IMR-90 (cell line): ENCODE data around the gene CSNK1D. TPM values are rescaled to one million over a fixed set of nuclear protein-coding genes. Genes with fewer than 3 reads are reported as not detected.
A peak's percentile ranks its signal among the peaks of the same experiment; 100 is the strongest.

Experiments
- ATAC-seq: fragments of 200-7000 bp; cut with Tn5 transposase; 2 replicates; pipeline ENCODE4 v1.9.1; 2020; ENCODE audit warnings: low read depth, mild to moderate bottlenecking, moderate library complexity
- BruUV-seq: library from RNA; stranded (reverse); fragments of 400-500 nt; replicated peaks from 2 replicates; lab custom pipeline; 2021; lab: Mats Ljungman, UMichigan
- CTCF ChIA-PET: fragments of 300-600 bp; formaldehyde crosslinking; extraction: SDS; loops from one replicate; lab custom pipeline; 2021; ENCODE audit warnings: antibody characterized with exemption; lab: Yijun Ruan, JAX
- POLR2A ChIA-PET: fragments of 300-600 bp; sonication (Branson Sonifier 250); formaldehyde crosslinking; loops from one replicate; lab custom pipeline; 2022; ENCODE audit warnings: antibody characterized with exemption; ENCODE audit not compliant: unreplicated experiment; lab: Charles Lee
- DNase-seq: peaks from one replicate; pipeline ENCODE4 v3.0.0; 2013
- H2AFZ ChIP-seq: replicated peaks from 2 replicates; pipeline ENCODE3; 2013; ENCODE audit warnings: low read length, mild to moderate bottlenecking; ENCODE audit not compliant: poor library complexity
- H2AK5ac ChIP-seq: 2 replicates; pipeline ENCODE4 v1.6.1; 2013; ENCODE audit warnings: low read depth, low read length, inconsistent platforms
- H2AK9ac ChIP-seq: replicated peaks from 2 replicates; pipeline ENCODE3; 2013; ENCODE audit warnings: mild to moderate bottlenecking, low read depth, low read length, moderate library complexity; ENCODE audit not compliant: poor library complexity
- H2BK120ac ChIP-seq: 2 replicates; pipeline ENCODE4 v1.6.1; 2013; ENCODE audit warnings: low read depth, low read length, inconsistent platforms
- H2BK15ac ChIP-seq: 3 replicates; pipeline ENCODE4 v1.6.1; 2013; ENCODE audit warnings: low read depth, low read length, inconsistent platforms
- H2BK20ac ChIP-seq: 2 replicates; pipeline ENCODE4 v1.6.1; 2013; ENCODE audit warnings: low read depth, mild to moderate bottlenecking, inconsistent platforms, low read length, moderate library complexity
- H2BK5ac ChIP-seq: 2 replicates; pipeline ENCODE4 v1.6.1; 2013; ENCODE audit warnings: mild to moderate bottlenecking, low read depth, low read length, inconsistent platforms; ENCODE audit not compliant: poor library complexity, severe bottlenecking
- H3K14ac ChIP-seq: replicated peaks from 2 replicates; pipeline ENCODE4 v1.6.1; 2013; ENCODE audit warnings: low read depth, low read length, inconsistent platforms
- H3K18ac ChIP-seq: 2 replicates; pipeline ENCODE4 v1.6.1; 2013; ENCODE audit warnings: low read depth, low read length, control low read depth
- H3K23ac ChIP-seq: 2 replicates; pipeline ENCODE4 v1.6.1; 2013; ENCODE audit warnings: low read depth, low read length, inconsistent platforms
- H3K27ac ChIP-seq: 2 replicates; pipeline ENCODE4 v1.5.1; 2013; ENCODE audit warnings: mild to moderate bottlenecking, control low read depth, low read length; ENCODE audit not compliant: insufficient read depth
- H3K27me3 ChIP-seq: 2 replicates; pipeline ENCODE4 v1.6.1; 2013; ENCODE audit warnings: low read length; ENCODE audit not compliant: control insufficient read depth, insufficient read depth
- H3K36me3 ChIP-seq: 2 replicates; pipeline ENCODE4 v1.6.1; 2013; ENCODE audit warnings: low read length, mixed read lengths; ENCODE audit not compliant: control insufficient read depth, insufficient read depth
- H3K4ac ChIP-seq: 2 replicates; pipeline ENCODE4 v1.6.1; 2013; ENCODE audit warnings: low read depth, low read length, inconsistent platforms
- H3K4me1 ChIP-seq: 2 replicates; pipeline ENCODE4 v1.6.1; 2013; ENCODE audit warnings: low read length, mixed read lengths; ENCODE audit not compliant: control insufficient read depth, insufficient read depth
- H3K4me2 ChIP-seq: 2 replicates; pipeline ENCODE4 v1.6.1; 2013; ENCODE audit warnings: low read depth, mild to moderate bottlenecking, control low read depth, low read length, moderate library complexity
- H3K4me3 ChIP-seq: 2 replicates; pipeline ENCODE4 v1.5.1; 2013; ENCODE audit warnings: low read depth, mild to moderate bottlenecking, control low read depth, low read length, moderate library complexity; ENCODE audit not compliant: insufficient read depth
- H3K56ac ChIP-seq: 2 replicates; pipeline ENCODE4 v1.6.1; 2013; ENCODE audit warnings: low read length, inconsistent platforms; ENCODE audit not compliant: insufficient read depth; ENCODE audit errors: extremely low read depth
- H3K79me1 ChIP-seq, 2 experiments: 2 replicates each; pipeline ENCODE4 v1.6.1; 2013; ENCODE audit warnings: low read length in 2 of 2, inconsistent platforms in 1 of 2, low read depth in 1 of 2
- H3K9ac ChIP-seq: 2 replicates; pipeline ENCODE4 v1.6.1; 2013; ENCODE audit warnings: low read depth, low read length, control low read depth
- H3K9me1 ChIP-seq: 2 replicates; pipeline ENCODE4 v1.6.1; 2013; ENCODE audit warnings: low read length, inconsistent platforms; ENCODE audit not compliant: insufficient read depth
- H3K9me3 ChIP-seq: 2 replicates; pipeline ENCODE4 v1.6.1; 2013; ENCODE audit warnings: low read length; ENCODE audit not compliant: control insufficient read depth, insufficient read depth
- H4K20me1 ChIP-seq: 2 replicates; pipeline ENCODE4 v1.6.1; 2013; ENCODE audit warnings: low read length, inconsistent platforms; ENCODE audit not compliant: insufficient read depth
- H4K5ac ChIP-seq: 2 replicates; pipeline ENCODE4 v1.6.1; 2013; ENCODE audit warnings: mild to moderate bottlenecking, low read depth, low read length, control low read depth
- H4K8ac ChIP-seq, 2 experiments: 2 replicates each; pipeline ENCODE4 v1.6.1; 2013; ENCODE audit warnings: low read depth in 2 of 2, low read length in 2 of 2, control low read depth in 1 of 2, inconsistent platforms in 1 of 2
- H4K91ac ChIP-seq: 2 replicates; pipeline ENCODE4 v1.6.1; 2013; ENCODE audit warnings: low read depth, low read length, inconsistent platforms; ENCODE audit not compliant: insufficient read depth
- BHLHE40 ChIP-seq: fragments of 150-350 bp; IDR thresholded peaks from 2 replicates; pipeline ENCODE4 v1.6.1; 2016; ENCODE audit warnings: mild to moderate bottlenecking, low read depth, low read length
- CEBPB ChIP-seq: IDR thresholded peaks from 2 replicates; pipeline ENCODE4 v1.6.1; 2012; ENCODE audit warnings: low read depth, low read length, improper control_type of control experiment
- CHD1 ChIP-seq: IDR thresholded peaks from 2 replicates; pipeline ENCODE4 v1.6.1; 2012; ENCODE audit warnings: low read depth, low read length, improper control_type of control experiment
- FOS ChIP-seq: fragments of 150-350 bp; IDR thresholded peaks from 2 replicates; pipeline ENCODE4 v1.6.1; 2016; ENCODE audit warnings: low read depth, low read length
- MAFK ChIP-seq: IDR thresholded peaks from 2 replicates; pipeline ENCODE4 v1.6.1; 2012; ENCODE audit warnings: low read depth, low read length, improper control_type of control experiment
- MAZ ChIP-seq: IDR thresholded peaks from 2 replicates; pipeline ENCODE4 v1.6.1; 2012; ENCODE audit warnings: low read depth, mild to moderate bottlenecking, low read length, improper control_type of control experiment, moderate library complexity, borderline replicate concordance
- NFE2L2 ChIP-seq: fragments of 150-350 bp; IDR thresholded peaks from 2 replicates; pipeline ENCODE4 v1.6.1; 2016; ENCODE audit warnings: low read depth, mild to moderate bottlenecking, low read length
- RAD21 ChIP-seq: IDR thresholded peaks from 2 replicates; pipeline ENCODE4 v1.6.1; 2012; ENCODE audit warnings: low read length, improper control_type of control experiment
- RCOR1 ChIP-seq: IDR thresholded peaks from 2 replicates; pipeline ENCODE4 v1.6.1; 2012; ENCODE audit warnings: mild to moderate bottlenecking, low read length, improper control_type of control experiment; ENCODE audit not compliant: insufficient replicate concordance
- RFX5 ChIP-seq: IDR thresholded peaks from 2 replicates; pipeline ENCODE4 v1.8.0; 2012; ENCODE audit warnings: low read depth, mild to moderate bottlenecking, low read length, moderate library complexity
- SMC3 ChIP-seq: fragments of 150-350 bp; IDR thresholded peaks from 2 replicates; pipeline ENCODE4 v1.6.1; 2016; ENCODE audit warnings: low read depth, mild to moderate bottlenecking, antibody characterized with exemption, low read length, moderate library complexity
- USF2 ChIP-seq: fragments of 150-350 bp; IDR thresholded peaks from 2 replicates; pipeline ENCODE4 v1.6.1; 2017; ENCODE audit warnings: mild to moderate bottlenecking, antibody characterized with exemption, low read length, low read depth
- WGBS, 2 experiments: methylation state at CpG; one replicate each; pipeline versions ENCODE4 v1.1.5 to v1.1.7; 2013; ENCODE audit warnings: missing lambda C conversion rate in 2 of 2; ENCODE audit not compliant: insufficient read length in 1 of 2; ENCODE audit errors: extremely low coverage in 2 of 2; 5-methylcytosine and 5-hydroxymethylcytosine counted together
- dilution Hi-C: fragments of 300-500 bp; cut with HindIII; formaldehyde crosslinking; loops from one replicate; pipeline ENCODE4 v1.14.3; 2018; ENCODE audit warnings: low sequenced_read_pairs; ENCODE audit not compliant: unreplicated experiment
- in situ Hi-C: fragments of 300-500 bp; cut with MboI; formaldehyde crosslinking; loops from 3 replicates; pipeline ENCODE4 v1.14.3; 2019; ENCODE audit warnings: low sequenced_read_pairs, inconsistent platforms, mixed read lengths
- intact Hi-C: fragments of 100-400 bp; cut with micrococcal nuclease; formaldehyde crosslinking; loops from 2 replicates; pipeline ENCODE4 v1.10.0; 2022
- polyA plus RNA-seq, 3 experiments: library from polyadenylated mRNA; depleted of rRNA; stranded (reverse); fragments of >200 nt; gene quantifications; 2 replicates each; pipeline ENCODE4 v1.2.3, GENCODE V29; 2012; ENCODE audit warnings: low replicate concordance in 1 of 3
- total RNA-seq: library from RNA; depleted of rRNA; stranded (reverse); fragments of >200 nt; gene quantifications from 2 replicates; pipeline ENCODE4 v1.2.3, GENCODE V29; 2012
- TF ChIP-seq, protein P1 (sequence below): fragments of 150-350 bp; IDR thresholded peaks from 2 replicates; pipeline ENCODE4 v1.6.1; 2016; ENCODE audit warnings: low read depth, mild to moderate bottlenecking, low read length, moderate library complexity, borderline replicate concordance

Gene CSNK1D
- total and polyA plus RNA-seq, 2 of the 4 experiments (the other 2 are of a cell fraction), result 47.1 to 186 TPM

GRCh38 chr17:82235056-82235774 lies 38.3 kb downstream of the CSNK1D start:
- H3K14ac ChIP-seq, result no peak overlapping the region
- WGBS, 2 experiments, result 75% methylated on average over 8 of the region's 19 CpGs; no CpG with 5 or more reads in 1 of the 2 experiments
- H3K9me1 ChIP-seq, result no peaks in the 10 kb centered on the region
- H3K4me2 ChIP-seq, result peak overlapping the region; percentile 12; the same call in 1 of the 2 replicates
- ChIA-PET CTCF (no interaction called here), POLR2A (interaction anchor here (0.5 kb wide), 2 partner anchors 14 to 58 kb away, joined by 3 read pairs; no protein-coding TSS in a partner anchor)
- in situ Hi-C loops, result no loop called here
- H2BK120ac ChIP-seq, result no peak overlapping the region
- dilution Hi-C loops, result no loop called here
- peaks cover 60% of the 10 kb centered on the region for H3K36me3 ChIP-seq
- no peak overlapping the region for H4K5ac ChIP-seq
- H2AFZ ChIP-seq, result no peak overlapping the region
- H3K23ac ChIP-seq, result no peak overlapping the region
- TF ChIP-seq RAD21 (no peak), FOS (no peak), MAZ (no peak), CEBPB (no peak), RFX5 (no peak), BHLHE40 (no peak), USF2 (no peak), SMC3 (no peak), RCOR1 (no peak), CHD1 (no peak), NFE2L2 (no peak), MAFK (no peak)
- TF ChIP-seq, protein P1, sequence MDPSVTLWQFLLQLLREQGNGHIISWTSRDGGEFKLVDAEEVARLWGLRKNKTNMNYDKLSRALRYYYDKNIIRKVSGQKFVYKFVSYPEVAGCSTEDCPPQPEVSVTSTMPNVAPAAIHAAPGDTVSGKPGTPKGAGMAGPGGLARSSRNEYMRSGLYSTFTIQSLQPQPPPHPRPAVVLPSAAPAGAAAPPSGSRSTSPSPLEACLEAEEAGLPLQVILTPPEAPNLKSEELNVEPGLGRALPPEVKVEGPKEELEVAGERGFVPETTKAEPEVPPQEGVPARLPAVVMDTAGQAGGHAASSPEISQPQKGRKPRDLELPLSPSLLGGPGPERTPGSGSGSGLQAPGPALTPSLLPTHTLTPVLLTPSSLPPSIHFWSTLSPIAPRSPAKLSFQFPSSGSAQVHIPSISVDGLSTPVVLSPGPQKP, result no peak
- intact Hi-C loops, result no loop called here
- 0 out of 2 replicates have a peak overlapping the region, but pooled peaks have one; percentile 1 for H2AK5ac ChIP-seq
- H3K9ac ChIP-seq, result peak overlapping the region; percentile 12; the same call in 1 of the 2 replicates
- H3K27ac ChIP-seq, result no peak overlapping the region
- no peak overlapping the region for H2BK15ac ChIP-seq
- ATAC-seq (no peak), DNase-seq (no peak)
- H2BK20ac ChIP-seq, result no peak overlapping the region
- H3K56ac ChIP-seq, result no peak overlapping the region
- H3K18ac ChIP-seq, result no peak overlapping the region
- no TSS peak for BruUV-seq
- H3K4ac ChIP-seq, result no peak overlapping the region
- no peaks in the 10 kb centered on the region for H3K27me3 ChIP-seq
- peaks cover 8 to 68% of the 10 kb centered on the region in 2 experiments; a peak in 3 of 4 replicates for H3K79me1 ChIP-seq
- peaks cover 100% of the 10 kb centered on the region for H4K20me1 ChIP-seq
- H4K91ac ChIP-seq, result no peak overlapping the region
- H3K9me3 ChIP-seq, result no peaks in the 10 kb centered on the region
- H2BK5ac ChIP-seq, result no peak overlapping the region
- H2AK9ac ChIP-seq, result peak overlapping the region; percentile 96
- H3K4me3 ChIP-seq, result no peak overlapping the region
- peaks cover 50% of the 10 kb centered on the region for H3K4me1 ChIP-seq
- H4K8ac ChIP-seq, result 0 out of 4 replicates have a peak overlapping the region, but pooled peaks of 1 of the 2 experiments have one; percentile 3
